Measurements from ENCODE around the gene PDS5B.
A peak's percentile ranks its signal among the peaks of the same experiment; 100 is the strongest.

PDS5B gene

GRCh38 chr13:32737111-32737571 is 150.9 kb downstream of the PDS5B start:
- in situ Hi-C loops (cut with HindIII; ENCODE audit: low pct_ligation_motif_present, low pct_unique_long_range_greater_than_20kb, low sequenced_read_pairs) = loop anchor here (25.0 kb wide), 1 partner anchor 175 kb away; no protein-coding TSS in a partner anchor
- DNase-seq = peak; percentile 30

GRCh38 chr13:32737679-32738078 is 151.4 kb downstream of the PDS5B start:
- DNase-seq = peak; percentile 49
- in situ Hi-C loops (cut with HindIII; ENCODE audit: low pct_ligation_motif_present, low pct_unique_long_range_greater_than_20kb, low sequenced_read_pairs) = loop anchor here (25.0 kb wide), 1 partner anchor 175 kb away; no protein-coding TSS in a partner anchor

GRCh38 chr13:32745509-32745908 is 159.3 kb downstream of the PDS5B start:
- in situ Hi-C loops (cut with HindIII; ENCODE audit: low pct_ligation_motif_present, low pct_unique_long_range_greater_than_20kb, low sequenced_read_pairs) = loop anchor here (25.0 kb wide), 1 partner anchor 167 kb away; no protein-coding TSS in a partner anchor
- DNase-seq = no peak

GRCh38 chr13:32746474-32746873 is 160.2 kb downstream of the PDS5B start:
- DNase-seq = no peak
- in situ Hi-C loops (cut with HindIII; ENCODE audit: low pct_ligation_motif_present, low pct_unique_long_range_greater_than_20kb, low sequenced_read_pairs) = loop anchor here (25.0 kb wide), 1 partner anchor 166 kb away; no protein-coding TSS in a partner anchor

- in situ Hi-C loops (cut with HindIII; ENCODE audit: low pct_ligation_motif_present, low pct_unique_long_range_greater_than_20kb, low sequenced_read_pairs) = loop anchor here (25.0 kb wide), 1 partner anchor 164 kb away; no protein-coding TSS in a partner anchor
- DNase-seq = no peak
Observed at GRCh38 chr13:32748305-32748704, 162.1 kb downstream of the PDS5B start.

GRCh38 chr13:32751340-32751739 is 165.1 kb downstream of the PDS5B start:
- no peak for DNase-seq
- in situ Hi-C loops (cut with HindIII; ENCODE audit: low pct_ligation_motif_present, low pct_unique_long_range_greater_than_20kb, low sequenced_read_pairs) = no loop called here

- in situ Hi-C loops (cut with HindIII; ENCODE audit: low pct_ligation_motif_present, low pct_unique_long_range_greater_than_20kb, low sequenced_read_pairs) = no loop called here
- DNase-seq = no peak
Observed at GRCh38 chr13:32752311-32752710, 166.1 kb downstream of the PDS5B start.

- in situ Hi-C loops (cut with HindIII; ENCODE audit: low pct_ligation_motif_present, low pct_unique_long_range_greater_than_20kb, low sequenced_read_pairs) = no loop called here
- no peak for DNase-seq
Observed at GRCh38 chr13:32752997-32753606, 166.8 kb downstream of the PDS5B start.

- in situ Hi-C loops (cut with HindIII; ENCODE audit: low pct_ligation_motif_present, low pct_unique_long_range_greater_than_20kb, low sequenced_read_pairs) = no loop called here
- no peak for DNase-seq
Observed at GRCh38 chr13:32754179-32754578, 167.9 kb downstream of the PDS5B start.

GRCh38 chr13:32759152-32759551 is 172.9 kb downstream of the PDS5B start:
- in situ Hi-C loops (cut with HindIII; ENCODE audit: low pct_ligation_motif_present, low pct_unique_long_range_greater_than_20kb, low sequenced_read_pairs) = no loop called here

GRCh38 chr13:32761472-32761871 is 175.2 kb downstream of the PDS5B start:
- in situ Hi-C loops (cut with HindIII; ENCODE audit: low pct_ligation_motif_present, low pct_unique_long_range_greater_than_20kb, low sequenced_read_pairs) = no loop called here
- DNase-seq = no peak

More at GRCh38 chr13:32759152-32759551, 172.9 kb downstream of the PDS5B start:
- DNase-seq = no peak

GRCh38 chr13:32779119-32779518 is 192.9 kb downstream of the PDS5B start:
- in situ Hi-C loops (cut with HindIII; ENCODE audit: low pct_ligation_motif_present, low pct_unique_long_range_greater_than_20kb, low sequenced_read_pairs) = no loop called here
- no peak for DNase-seq

- in situ Hi-C loops (cut with HindIII; ENCODE audit: low pct_ligation_motif_present, low pct_unique_long_range_greater_than_20kb, low sequenced_read_pairs) = no loop called here
- no peak for DNase-seq
Observed at GRCh38 chr13:32781906-32782305, 195.7 kb downstream of the PDS5B start.

GRCh38 chr13:32783067-32783466 is 196.8 kb downstream of the PDS5B start:
- in situ Hi-C loops (cut with HindIII; ENCODE audit: low pct_ligation_motif_present, low pct_unique_long_range_greater_than_20kb, low sequenced_read_pairs) = no loop called here
- no peak for DNase-seq

GRCh38 chr13:32790731-32791130 is 204.5 kb downstream of the PDS5B start:
- in situ Hi-C loops (cut with HindIII; ENCODE audit: low pct_ligation_motif_present, low pct_unique_long_range_greater_than_20kb, low sequenced_read_pairs) = no loop called here
- peak; percentile 10 for DNase-seq

GRCh38 chr13:32791545-32792172 is 205.4 kb downstream of the PDS5B start:
- in situ Hi-C loops (cut with HindIII; ENCODE audit: low pct_ligation_motif_present, low pct_unique_long_range_greater_than_20kb, low sequenced_read_pairs) = no loop called here
- no peak for DNase-seq

GRCh38 chr13:32796754-32797153 is 210.5 kb downstream of the PDS5B start:
- in situ Hi-C loops (cut with HindIII; ENCODE audit: low pct_ligation_motif_present, low pct_unique_long_range_greater_than_20kb, low sequenced_read_pairs) = no loop called here
- no peak for DNase-seq

GRCh38 chr13:32802159-32802558 is 215.9 kb downstream of the PDS5B start:
- in situ Hi-C loops (cut with HindIII; ENCODE audit: low pct_ligation_motif_present, low pct_unique_long_range_greater_than_20kb, low sequenced_read_pairs) = no loop called here
- no peak for DNase-seq

- DNase-seq = no peak
- in situ Hi-C loops (cut with HindIII; ENCODE audit: low pct_ligation_motif_present, low pct_unique_long_range_greater_than_20kb, low sequenced_read_pairs) = no loop called here
Observed at GRCh38 chr13:32804673-32805230, 218.5 kb downstream of the PDS5B start.

Measured in ACHN (cell line).